ENCODE results near the gene OR52N5.

The OR52N5 gene

GRCh38 chr11:5736396-5736795, 46.8 kb downstream of the OR52N5 start, which contains the start of gene OR56B1:
TSS of gene OR56B1 (plus strand) at chr11:5736448. CDS start at chr11:5736517, 69 bp downstream.
- Histone ChIP-seq H3K4me1 (no peaks in the 10 kb centered on the region), H3K4me3 (ENCODE audit: low read depth, low read length) (no peak within 1 kb of the TSS), H3K4me2 (ENCODE audit: low read length) (no peak within 1 kb of the TSS), H3K36me3 (ENCODE audit: control insufficient read depth, insufficient read depth, low read length) (no peaks in the 10 kb centered on the region), H3K9me3 (ENCODE audit: control insufficient read depth, low read length) (no peaks in the 10 kb centered on the region), H2AFZ (no peak within 1 kb of the TSS), H3K79me2 (no peaks in the 10 kb centered on the region), H3K9ac (no peak within 1 kb of the TSS), H3K27me3 (ENCODE audit: control insufficient read depth, insufficient read depth, low read length) (no peaks in the 10 kb centered on the region), H3K27ac (no peak within 1 kb of the TSS)
- no peak for TF ChIP-seq CTCF (IDR thresholded peaks at IDR 0.05)

GRCh38 chr11:5727691-5728090, 55.5 kb downstream of the OR52N5 start:
- H3K27ac ChIP-seq = no peak overlapping the region
- H2AFZ ChIP-seq = no peak overlapping the region
- H3K9ac ChIP-seq = no peak overlapping the region
- H3K36me3 ChIP-seq (ENCODE audit: control insufficient read depth, insufficient read depth, low read length) = no peaks in the 10 kb centered on the region
- no peak overlapping the region for H3K4me2 ChIP-seq (ENCODE audit: low read length)
- no peaks in the 10 kb centered on the region for H3K79me2 ChIP-seq
- no peak overlapping the region for H3K4me3 ChIP-seq (ENCODE audit: low read depth, low read length)
- TF ChIP-seq CTCF (IDR thresholded peaks at IDR 0.05) = no peak
- no peaks in the 10 kb centered on the region for H3K27me3 ChIP-seq (ENCODE audit: control insufficient read depth, insufficient read depth, low read length)
- no peaks in the 10 kb centered on the region for H3K4me1 ChIP-seq
- no peaks in the 10 kb centered on the region for H3K9me3 ChIP-seq (ENCODE audit: control insufficient read depth, low read length)

GRCh38 chr11:5726351-5726750, 56.8 kb downstream of the OR52N5 start:
- H3K9ac ChIP-seq = no peak overlapping the region

More at GRCh38 chr11:5726351-5726750, 56.8 kb downstream of the OR52N5 start:
- no peaks in the 10 kb centered on the region for H3K36me3 ChIP-seq (ENCODE audit: control insufficient read depth, insufficient read depth, low read length)
- H3K4me1 ChIP-seq = no peaks in the 10 kb centered on the region
- H3K27ac ChIP-seq = no peak overlapping the region
- no peaks in the 10 kb centered on the region for H3K27me3 ChIP-seq (ENCODE audit: control insufficient read depth, insufficient read depth, low read length)
- H3K9me3 ChIP-seq (ENCODE audit: control insufficient read depth, low read length) = no peaks in the 10 kb centered on the region
- no peak overlapping the region for H3K4me2 ChIP-seq (ENCODE audit: low read length)
- H2AFZ ChIP-seq = no peak overlapping the region
- H3K4me3 ChIP-seq (ENCODE audit: low read depth, low read length) = no peak overlapping the region
- no peak for TF ChIP-seq CTCF (IDR thresholded peaks at IDR 0.05)
- no peaks in the 10 kb centered on the region for H3K79me2 ChIP-seq

Data from parathyroid adenoma (tissue), 2 donors.